Fibroblast of skin of right quadriceps (primary cell): ENCODE measurements around the gene G6PD.

Source experiments
- DNase-seq: peaks from one replicate; pipeline ENCODE4 v3.0.0-alpha.2; 2013

Gene G6PD

GRCh38 chrX:154486052-154486395, 60.6 kb downstream of the G6PD start:
- DNase-seq: no peak

- DNase-seq: no peak
Measured at GRCh38 chrX:154485150-154486051, 61.2 kb downstream of the G6PD start.

GRCh38 chrX:154484255-154485149, 62.1 kb downstream of the G6PD start:
- no peak for DNase-seq

GRCh38 chrX:154483325-154483724, 63.3 kb downstream of the G6PD start:
- no peak for DNase-seq

GRCh38 chrX:154482786-154483185, 63.9 kb downstream of the G6PD start:
- no peak for DNase-seq

GRCh38 chrX:154481911-154482601, 64.6 kb downstream of the G6PD start:
- DNase-seq: no peak
